HG02970 (cell line): ENCODE data around the gene PELI3.
A peak's percentile ranks its signal among the peaks of the same experiment; 100 is the strongest.
"Not testable (repeated sequence)": the region's sequence is repeated elsewhere in the genome, so short reads cannot be mapped to it uniquely, and the experiment has no call there.

ENCODE experiments used
- ATAC-seq: cut with Tn5 transposase; IDR thresholded peaks from one replicate; pipeline ENCODE4 v1.9.1; 2021; ENCODE audit warnings: mild to moderate bottlenecking, moderate library complexity, moderate number of reproducible peaks; ENCODE audit not compliant: unreplicated experiment, low FRiP score

PELI3 gene, protein sequence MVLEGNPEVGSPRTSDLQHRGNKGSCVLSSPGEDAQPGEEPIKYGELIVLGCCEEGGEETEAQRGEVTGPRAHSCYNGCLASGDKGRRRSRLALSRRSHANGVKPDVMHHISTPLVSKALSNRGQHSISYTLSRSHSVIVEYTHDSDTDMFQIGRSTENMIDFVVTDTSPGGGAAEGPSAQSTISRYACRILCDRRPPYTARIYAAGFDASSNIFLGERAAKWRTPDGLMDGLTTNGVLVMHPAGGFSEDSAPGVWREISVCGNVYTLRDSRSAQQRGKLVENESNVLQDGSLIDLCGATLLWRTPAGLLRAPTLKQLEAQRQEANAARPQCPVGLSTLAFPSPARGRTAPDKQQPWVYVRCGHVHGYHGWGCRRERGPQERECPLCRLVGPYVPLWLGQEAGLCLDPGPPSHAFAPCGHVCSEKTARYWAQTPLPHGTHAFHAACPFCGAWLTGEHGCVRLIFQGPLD

DNA sequence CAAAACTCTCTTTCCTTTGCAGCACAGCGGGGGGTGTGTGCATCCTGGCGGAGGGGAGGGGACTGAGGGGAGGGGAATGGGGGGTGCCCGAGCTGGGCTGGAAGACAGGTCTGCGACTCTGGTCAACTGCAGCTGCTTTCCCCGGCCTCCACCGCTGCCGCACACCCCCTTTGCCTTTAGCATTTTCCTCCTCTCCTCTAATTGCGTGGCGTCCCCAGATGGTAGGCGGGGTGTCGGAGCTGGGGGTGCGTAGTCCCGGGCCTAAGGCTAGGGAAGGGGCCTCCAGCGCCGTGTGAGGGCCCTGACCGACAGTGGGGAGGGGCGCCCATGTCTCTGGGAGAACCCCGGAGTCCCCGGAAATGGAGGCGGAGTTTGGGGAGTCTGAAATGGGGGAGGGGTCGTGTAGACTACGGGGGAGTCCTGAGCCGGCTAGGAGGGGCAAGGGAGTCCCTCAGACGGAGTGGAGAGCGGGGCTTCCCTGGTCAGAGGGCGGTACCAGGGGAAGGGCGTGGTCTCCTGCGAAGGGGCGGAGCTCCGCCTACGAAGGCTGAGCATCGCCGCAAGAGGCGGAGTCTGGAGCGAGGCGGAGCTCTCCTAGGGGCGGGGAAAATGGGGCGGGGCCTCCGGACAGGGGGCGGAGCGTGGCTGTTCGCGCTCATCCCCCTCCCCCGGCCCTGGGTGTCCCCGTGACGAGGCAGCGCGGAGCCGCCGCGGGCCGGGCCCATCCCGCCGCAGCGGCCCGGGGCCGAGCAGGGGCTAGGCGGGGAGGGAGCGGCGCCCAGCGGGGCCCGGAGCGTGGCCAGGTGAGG is at the start of gene PELI3:
PELI3 (plus strand) TSS at position 681 of the 809 bp plus-strand sequence. CDS start 1,224 bp downstream, outside the sequence.
- ATAC-seq = peak; percentile 81

DNA sequence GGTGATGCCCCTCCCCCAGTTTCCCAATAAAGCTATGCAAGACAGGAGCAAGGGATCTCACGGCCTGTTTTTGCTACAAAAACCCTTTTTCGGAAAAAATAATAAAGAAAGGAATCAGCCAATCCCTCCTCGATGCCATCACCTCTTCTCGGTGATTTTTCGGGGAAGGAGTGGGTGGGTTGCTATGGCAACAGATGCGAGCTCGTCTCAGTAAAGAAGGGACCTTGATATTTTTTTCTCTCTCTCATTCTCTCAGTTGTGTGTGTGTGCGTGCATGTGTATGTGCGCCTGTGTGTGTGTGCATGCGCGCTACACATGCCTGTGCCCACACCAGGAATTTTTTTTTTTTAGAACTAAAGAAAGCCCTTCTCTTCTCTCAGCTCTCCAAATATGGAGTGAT is 49.7 kb upstream of the PELI3 start:
- no peak for ATAC-seq

DNA sequence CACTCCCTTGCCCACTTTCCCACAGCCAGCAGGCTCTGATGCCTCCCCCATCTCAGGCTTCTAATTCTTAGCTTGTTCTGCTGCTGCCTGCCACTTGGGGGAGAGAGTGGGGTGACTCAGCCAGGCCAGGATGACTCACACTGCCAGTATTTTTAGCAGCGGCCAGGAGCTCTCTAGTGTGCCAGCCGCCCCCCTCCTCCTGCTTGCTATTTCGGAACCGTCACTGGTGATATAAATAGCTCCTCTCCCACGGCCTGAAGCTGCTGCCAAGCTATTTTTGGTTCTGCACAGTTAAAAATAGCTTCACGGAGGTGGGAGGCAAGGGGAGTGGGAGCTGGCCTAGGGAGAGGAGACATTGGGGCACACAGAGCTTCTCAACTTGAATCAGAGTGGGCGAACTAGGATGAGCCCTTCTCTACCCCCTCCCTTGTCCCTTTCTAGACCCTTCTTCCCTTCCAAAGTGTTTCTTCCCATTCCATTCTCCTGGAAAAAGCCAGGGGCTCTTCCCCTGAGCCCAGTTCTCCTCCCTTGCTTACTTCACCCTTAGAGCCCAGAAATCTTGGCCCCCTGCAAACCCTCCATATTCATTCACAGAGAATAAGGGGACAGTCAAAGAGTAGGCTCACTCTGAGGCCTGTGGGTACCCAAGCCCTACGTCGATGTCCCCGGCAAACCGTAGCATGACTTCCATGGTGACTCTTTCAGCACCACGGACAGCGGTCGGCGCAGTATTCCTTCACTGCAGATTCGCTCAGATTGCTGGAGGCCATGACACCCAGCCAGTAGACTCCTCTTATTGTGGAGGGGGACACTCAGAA is 48.3 kb upstream of the PELI3 start:
- ATAC-seq = no peak

DNA sequence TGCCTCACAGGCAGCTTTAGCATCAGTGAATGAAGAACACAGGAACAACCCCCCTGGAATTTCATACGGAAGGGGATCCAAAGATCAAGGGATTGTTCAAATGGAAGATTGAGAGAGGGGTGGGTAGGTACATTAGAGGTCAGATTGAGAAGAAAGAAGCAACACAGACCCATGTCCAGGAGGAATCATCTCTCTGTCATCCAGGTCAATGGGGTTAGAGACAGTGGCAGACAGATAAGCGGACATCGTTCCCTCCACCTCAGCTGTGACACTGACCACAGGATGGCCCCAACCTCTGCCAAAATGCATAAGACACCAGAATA is 47.8 kb upstream of the PELI3 start:
- no peak for ATAC-seq

DNA sequence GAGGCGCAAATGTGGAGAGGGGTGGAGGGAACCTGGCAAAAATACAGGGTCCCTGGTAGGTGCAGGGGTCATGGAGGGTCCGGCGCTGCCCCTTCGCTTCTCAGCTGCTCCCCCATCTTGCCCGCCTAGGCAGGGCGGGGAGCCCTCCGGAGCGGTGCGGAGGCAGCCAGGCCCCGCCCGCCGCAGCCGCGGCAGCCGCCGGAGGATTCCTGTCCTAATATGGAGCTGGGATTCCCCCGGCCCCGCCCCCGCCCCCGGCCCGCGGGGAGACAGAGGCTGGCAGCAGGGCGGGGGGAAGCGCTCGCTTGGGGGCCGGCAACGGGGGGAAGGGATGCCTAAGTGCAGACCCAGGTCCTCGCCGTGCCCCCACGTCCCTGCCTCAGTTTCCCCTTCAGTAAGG is 46.9 kb upstream of the PELI3 start:
- ATAC-seq = no peak

DNA sequence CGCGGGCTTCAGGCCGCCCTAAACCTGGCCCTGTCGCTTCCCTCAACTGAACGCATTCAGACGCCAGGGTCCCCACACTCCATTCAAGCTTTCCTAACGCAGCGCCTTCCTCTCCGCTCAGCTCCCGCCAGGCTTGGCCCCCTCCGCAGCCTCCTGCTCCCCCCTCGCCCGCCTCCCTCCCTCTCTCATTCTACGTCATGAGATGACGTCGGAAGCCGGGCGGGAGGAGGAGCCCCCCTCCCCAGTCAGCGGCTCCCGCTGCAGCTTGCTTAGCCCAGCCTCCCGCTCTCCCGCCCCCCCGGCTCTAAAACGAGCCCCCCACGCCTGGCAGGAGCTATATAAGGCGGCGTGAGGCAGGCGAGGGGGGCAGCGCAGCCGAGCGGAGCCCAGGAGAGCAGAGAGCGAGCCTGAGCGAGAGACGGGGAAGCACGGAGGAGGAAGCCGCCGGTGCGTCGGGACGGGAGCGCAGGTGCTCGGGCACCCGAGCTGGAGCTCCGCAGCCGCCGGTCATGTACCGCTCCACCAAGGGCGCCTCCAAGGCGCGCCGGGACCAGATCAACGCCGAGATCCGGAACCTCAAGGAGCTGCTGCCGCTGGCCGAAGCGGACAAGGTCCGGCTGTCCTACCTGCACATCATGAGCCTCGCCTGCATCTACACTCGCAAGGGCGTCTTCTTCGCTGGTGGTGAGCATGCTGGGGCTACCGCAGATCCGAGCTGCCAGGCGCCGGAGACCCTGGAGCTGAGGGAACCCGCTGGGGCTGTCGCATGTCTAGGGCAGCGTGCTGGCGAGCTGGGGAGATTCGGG is 45.8 kb upstream of the PELI3 start, which contains the start of gene NPAS4:
NPAS4 (plus strand) TSS at position 365 of the 806 bp plus-strand sequence; CDS start at position 510, 145 bp downstream.
- no peak for ATAC-seq

DNA sequence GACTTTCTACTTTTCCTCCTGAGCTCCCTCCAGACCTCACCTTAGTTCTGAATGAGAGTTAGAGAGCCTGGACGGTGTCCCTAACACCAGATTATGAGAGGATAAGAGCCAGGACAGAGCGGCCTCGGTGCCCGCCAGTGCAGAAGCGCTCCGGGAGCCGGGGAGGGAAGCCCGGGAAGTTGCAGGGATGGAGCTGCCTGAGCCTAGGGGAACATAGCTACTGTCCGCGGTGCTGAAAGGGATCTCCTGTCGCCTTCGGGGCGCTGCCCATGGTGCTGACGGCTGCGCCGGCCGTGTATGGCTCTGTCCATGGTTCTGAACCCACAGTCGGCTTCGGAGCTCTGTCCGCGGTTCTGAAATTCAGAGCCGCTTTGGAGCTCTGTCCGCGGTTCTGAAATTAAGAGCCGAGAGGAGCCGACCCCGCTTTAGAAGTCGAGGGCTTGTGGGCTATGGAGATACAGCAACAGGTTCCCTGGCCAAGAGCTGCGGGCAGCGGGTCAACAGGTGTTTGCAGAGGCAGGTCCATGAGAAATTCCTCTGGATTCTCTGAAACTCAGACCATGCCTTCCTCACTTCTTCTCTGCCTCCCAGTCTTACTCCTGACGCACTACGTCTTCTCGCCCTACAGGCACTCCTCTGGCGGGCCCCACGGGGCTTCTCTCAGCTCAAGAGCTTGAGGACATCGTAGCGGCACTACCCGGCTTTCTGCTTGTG is 45.1 kb upstream of the PELI3 start:
- ATAC-seq = no peak

DNA sequence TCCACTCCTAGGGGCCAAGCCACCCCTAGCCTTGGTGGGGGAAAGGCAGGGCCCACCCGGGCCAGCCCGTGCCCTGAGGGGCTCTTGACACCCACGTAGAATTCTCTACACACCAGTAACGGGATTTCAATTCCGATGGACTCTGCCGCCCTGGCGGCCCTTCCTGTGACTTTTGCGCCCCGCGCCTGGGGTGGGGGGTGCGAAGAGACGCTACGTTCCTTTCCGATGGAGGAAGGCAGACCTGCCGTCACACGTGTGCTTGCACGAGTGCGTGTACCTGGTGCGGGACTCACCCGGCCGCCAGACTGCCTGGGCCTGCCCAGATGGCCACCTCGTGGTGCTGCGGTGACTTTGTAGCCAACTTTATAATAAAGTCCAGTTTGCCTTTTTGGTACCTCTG is 40.4 kb upstream of the PELI3 start:
- no peak for ATAC-seq

DNA sequence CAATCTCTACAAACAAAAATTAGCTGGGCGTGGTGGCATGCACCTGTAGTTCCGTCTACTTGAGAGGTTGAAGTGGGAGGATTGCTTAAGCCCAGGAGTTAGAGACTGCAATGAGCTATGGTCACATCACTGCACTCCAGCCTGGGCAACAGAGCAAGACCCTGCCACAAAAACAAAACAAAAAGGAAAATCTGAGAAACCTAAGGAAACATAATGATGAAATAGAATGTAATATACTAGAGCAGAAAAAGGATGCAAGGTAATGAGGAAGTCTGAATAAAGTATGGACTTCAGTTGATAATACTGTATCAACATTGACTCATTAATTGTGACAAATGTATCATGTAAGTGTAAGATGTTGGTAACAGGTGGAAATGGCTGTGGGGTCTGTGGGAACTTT is 37.8 kb upstream of the PELI3 start:
- no peak for ATAC-seq

DNA sequence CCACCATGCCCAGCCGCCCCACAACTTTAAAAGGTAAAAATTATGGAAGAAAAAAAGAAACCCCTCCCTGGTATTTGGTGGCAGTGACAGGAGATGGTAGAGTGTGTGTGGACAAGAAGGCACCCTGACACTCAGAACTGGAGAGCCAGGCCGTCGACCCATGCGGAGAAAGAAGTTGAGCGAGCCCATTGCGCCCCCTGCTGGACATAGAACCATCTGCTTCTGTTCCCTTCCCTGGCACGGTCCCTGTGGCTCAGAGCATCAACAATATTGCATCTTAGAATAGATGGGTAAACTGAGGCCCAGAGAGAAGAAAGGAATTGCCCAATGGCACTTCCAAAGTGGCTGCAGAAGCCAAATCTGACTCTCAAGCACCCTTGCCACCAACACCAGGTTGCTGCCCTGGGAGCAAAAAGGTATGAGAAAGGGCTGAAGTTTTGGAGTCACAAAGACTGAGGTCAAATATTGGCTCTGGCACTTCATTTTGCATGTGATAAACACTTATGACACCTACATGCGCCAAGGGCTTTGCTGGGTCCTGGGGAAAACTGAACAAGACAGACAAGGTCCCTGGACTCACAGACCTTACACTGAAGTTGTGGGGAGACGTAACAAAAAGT is 36.6 kb upstream of the PELI3 start:
- ATAC-seq = no peak

DNA sequence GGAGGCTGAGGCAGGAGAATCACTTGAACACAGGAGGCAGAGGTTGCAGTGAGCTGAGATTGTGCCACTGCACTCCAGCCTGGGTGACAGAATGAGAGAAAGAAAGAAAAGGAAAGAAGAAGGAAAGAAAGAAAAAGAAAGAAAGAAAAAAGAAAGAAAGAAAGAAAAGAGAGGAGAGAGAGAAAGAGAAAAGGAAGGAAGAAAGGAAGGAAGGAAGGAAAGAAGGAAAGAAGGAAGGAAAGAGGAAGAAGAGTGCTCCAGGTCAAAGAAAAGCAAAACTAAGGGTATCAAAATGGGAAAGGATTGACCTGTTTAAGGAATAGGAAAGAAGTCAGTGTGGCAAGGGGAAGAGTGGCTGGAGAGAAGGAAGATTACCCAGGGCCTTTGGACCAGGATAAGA is 35.4 kb upstream of the PELI3 start:
- not testable (repeated sequence) for ATAC-seq

DNA sequence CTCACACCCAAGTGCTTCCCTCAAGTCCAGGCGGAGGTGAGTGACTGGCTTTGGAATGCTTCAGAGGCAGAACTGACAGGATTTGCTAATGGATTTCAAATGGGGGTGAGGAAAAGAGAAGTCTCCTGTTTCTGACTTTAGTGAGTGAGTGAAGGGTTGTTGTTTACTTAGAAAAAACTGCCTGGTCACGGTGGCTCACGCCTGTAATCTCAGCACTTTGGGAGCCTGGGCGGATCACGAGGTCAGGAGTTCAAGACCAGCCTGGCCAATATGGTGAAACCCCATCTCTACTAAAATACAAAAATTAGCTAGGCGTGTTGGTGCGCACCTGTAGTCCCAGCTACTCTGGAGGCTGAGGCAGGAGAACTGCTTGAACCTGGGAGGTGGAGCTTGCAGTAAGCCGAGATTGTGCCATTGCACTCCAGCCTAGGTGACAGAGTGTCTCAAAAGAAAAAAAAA is 34.8 kb upstream of the PELI3 start:
- not testable (repeated sequence) for ATAC-seq

DNA sequence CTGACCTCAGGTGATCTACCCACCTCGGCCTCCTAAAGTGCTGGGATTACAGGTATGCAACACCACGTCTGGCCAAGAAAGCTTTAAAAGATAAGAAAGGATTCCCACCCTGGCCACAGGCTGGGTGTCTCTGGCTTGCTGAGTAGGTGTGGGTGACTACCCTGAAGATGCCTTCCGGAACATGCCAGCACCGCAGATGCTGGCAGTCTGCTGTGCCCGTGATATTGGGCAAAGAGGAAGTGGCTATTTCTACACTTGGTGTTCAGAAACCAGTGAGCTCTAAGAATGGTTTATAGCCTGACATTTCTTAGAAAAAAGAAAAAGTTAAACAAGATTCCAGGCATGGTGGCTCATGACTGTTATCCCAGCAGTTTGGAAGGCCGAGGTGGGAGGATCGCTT is 34.1 kb upstream of the PELI3 start:
- no peak for ATAC-seq

DNA sequence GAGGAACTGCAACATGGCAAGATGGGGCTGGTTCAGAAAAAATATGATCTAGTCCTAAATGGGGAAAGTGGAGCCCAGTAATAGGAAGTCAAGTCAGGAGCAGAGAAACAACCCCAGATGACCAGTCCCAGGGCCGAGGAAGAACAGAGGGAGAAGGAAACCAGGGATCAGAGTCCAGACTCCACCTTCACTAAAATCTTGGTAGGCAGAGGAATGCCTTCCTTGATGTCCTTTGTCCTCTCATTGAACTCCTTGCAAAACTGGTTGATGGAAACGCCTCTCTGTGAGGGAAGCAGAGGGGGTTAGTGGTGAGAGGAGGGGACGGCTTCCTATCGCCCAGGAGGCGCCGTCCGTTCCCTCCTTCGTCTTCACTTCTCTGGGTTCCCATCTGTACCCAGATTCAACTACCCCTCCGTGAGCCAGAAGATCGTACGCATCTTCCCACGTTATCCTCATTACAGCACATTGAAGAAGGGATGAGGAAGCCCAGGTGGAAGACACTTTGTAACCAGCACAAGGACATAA is 28.7 kb upstream of the PELI3 start:
- ATAC-seq = peak; percentile 11

DNA sequence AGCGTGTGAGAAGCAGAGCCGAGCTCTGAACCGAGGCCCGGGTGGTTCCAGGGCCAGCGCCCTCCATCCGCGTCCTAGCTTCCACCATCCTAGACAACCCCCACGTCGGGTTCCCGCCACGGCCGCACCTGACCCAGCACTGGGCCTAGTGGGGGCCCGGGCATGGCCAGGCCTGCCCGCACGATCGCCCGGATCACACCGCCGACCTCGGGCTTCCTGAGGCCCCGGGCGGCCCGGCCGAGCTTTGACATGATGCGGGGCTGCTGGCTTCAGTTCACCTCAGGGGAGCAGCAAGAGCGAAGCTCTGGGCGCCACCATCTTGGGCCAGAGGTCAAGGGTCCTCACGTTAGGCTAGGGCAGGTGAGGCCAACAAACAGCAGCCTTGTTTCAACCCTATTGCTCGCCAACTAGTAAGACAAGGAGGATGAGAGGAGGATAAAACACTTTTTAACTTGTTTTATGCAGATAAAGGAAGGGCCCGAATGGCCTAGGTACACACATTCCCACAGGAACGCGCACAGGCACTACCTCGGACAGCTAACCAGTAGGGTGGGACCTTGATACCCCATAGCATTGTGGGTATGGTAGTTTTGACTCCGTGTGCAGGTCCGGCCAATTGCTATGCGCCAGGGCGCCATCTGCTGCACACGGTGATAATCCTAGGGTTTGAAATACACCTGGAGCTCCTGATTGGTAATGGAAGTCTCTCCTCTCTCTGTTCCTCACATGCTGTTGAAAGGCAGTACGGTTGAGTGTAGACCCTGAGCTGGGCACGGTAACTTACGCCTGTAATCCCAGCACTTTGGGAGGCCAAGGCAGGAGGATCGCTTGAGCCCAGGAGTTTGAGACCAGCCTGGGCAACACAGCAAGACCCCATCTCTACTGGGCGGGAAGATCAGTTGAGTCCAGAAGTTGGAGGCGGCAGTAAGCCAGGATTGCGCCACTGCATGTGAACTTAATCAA is 27.9 kb upstream of the PELI3 start, which contains the start of gene MRPL11:
MRPL11 (minus strand) TSS at position 345 of the 963 bp plus-strand sequence; CDS start at position 251, 94 bp downstream.
- peak; percentile 94 for ATAC-seq

DNA sequence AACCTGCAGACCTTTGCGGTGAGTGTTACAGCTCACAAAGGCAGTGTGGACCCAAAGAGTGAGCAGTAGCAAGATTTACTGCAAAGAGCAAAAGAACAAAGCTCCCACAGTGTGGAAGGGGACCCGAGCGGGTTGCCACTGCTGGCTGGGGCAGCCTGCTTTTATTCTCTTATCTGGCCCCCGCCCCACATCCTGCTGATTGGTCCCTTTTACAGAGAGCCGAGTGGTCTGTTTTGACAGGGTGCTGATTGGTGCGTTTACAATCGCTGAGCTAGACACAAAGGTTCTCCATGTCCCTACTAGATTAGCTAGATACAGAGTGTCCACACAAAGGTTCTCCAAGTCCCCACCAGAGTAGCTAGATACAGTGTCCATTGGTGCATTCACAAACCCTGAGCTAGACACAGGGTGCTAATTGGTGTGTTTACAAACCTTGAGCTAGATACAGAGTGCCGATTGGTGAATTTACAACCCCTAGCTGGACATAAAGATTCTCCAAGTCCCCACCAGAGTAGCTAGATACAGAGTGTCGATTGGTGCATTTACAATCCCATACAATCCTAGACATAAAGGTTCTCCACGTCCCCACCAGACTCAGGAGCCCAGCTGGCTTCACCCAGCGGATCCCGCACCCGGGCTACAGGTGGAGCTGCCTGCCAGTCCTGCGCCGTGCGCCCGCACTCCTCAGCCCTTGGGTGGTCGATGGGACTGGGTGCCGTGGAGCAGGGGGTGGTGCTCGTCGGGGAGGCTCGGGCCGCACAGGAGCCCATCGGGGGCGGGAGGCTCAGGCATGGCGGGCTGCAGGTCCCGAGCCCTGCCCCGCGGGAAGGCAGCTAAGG is 26.4 kb upstream of the PELI3 start:
- ATAC-seq = not testable (repeated sequence)
